ENCODE results near the gene WDR35.

The WDR35 gene

DNA sequence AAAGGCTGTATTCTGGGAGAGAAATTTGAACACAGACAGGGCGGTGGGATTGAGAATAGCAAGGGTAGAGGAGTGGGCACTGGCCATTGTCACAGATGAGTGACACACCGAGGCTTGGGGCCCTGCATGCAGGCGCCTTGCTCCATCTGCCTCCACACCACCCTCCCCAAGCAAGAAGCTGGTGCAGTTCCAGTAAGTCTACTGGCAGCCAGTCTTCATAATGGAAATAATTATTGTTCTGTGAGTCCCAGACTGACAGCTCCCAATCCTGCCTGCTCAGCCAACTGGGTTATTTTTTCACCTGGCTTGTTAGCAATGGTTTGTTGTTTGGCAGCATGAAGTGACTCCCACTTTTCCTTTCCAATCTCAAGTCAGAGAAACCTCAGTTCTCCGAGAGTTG is 101.1 kb downstream of the WDR35 start:
- no peak for TF ChIP-seq ZBTB7A (IDR thresholded peaks at IDR 0.05; ENCODE audit: low read depth)
- no peak for TF ChIP-seq CREB1 (IDR thresholded peaks at IDR 0.05; ENCODE audit: low read depth)
- TF ChIP-seq FOXM1 (IDR thresholded peaks at IDR 0.05; ENCODE audit: borderline replicate concordance, low read depth), result no peak
- TF ChIP-seq TCF12 (IDR thresholded peaks at IDR 0.05; ENCODE audit: low read depth), result no peak
- no peak for TF ChIP-seq TEAD4 (IDR thresholded peaks at IDR 0.05)

DNA sequence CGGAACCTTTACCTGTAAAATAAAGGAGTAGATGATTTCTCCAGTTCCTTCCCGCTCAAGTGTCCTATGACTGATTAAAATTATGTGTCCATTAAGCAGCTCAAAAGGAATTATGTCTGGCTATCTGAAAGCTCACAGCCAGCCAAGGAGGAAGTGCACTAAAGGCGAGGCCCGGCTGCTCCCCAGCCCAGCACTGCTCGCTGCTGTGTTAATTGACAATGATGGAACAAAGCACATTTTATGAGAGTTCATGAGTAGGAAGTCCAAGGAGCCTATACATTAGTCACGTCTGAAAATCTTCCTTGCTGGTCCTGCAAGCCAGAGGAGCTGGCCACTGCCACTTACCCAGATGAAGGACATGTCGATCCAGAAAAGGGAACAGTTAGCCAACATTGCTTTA is 102.4 kb downstream of the WDR35 start:
- TF ChIP-seq CREB1 (IDR thresholded peaks at IDR 0.05; ENCODE audit: low read depth), result no peak
- TF ChIP-seq CEBPB (IDR thresholded peaks at IDR 0.05), result no peak
- TF ChIP-seq ZBTB7A (IDR thresholded peaks at IDR 0.05; ENCODE audit: low read depth), result no peak
- no peak for TF ChIP-seq FOXM1 (IDR thresholded peaks at IDR 0.05; ENCODE audit: borderline replicate concordance, low read depth)
- no peak for TF ChIP-seq RAD21 (IDR thresholded peaks at IDR 0.05; ENCODE audit: low read depth)
- TF ChIP-seq EP300 (IDR thresholded peaks at IDR 0.05; ENCODE audit: borderline replicate concordance), result no peak
- no peak for TF ChIP-seq TEAD4 (IDR thresholded peaks at IDR 0.05)
- TF ChIP-seq, protein P1, sequence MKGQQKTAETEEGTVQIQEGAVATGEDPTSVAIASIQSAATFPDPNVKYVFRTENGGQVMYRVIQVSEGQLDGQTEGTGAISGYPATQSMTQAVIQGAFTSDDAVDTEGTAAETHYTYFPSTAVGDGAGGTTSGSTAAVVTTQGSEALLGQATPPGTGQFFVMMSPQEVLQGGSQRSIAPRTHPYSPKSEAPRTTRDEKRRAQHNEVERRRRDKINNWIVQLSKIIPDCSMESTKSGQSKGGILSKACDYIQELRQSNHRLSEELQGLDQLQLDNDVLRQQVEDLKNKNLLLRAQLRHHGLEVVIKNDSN (IDR thresholded peaks at IDR 0.05), result no peak
- TF ChIP-seq, protein P2, sequence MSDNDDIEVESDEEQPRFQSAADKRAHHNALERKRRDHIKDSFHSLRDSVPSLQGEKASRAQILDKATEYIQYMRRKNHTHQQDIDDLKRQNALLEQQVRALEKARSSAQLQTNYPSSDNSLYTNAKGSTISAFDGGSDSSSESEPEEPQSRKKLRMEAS (IDR thresholded peaks at IDR 0.05), result no peak
- no peak for TF ChIP-seq TAF1 (IDR thresholded peaks at IDR 0.05; ENCODE audit: low read depth)

DNA sequence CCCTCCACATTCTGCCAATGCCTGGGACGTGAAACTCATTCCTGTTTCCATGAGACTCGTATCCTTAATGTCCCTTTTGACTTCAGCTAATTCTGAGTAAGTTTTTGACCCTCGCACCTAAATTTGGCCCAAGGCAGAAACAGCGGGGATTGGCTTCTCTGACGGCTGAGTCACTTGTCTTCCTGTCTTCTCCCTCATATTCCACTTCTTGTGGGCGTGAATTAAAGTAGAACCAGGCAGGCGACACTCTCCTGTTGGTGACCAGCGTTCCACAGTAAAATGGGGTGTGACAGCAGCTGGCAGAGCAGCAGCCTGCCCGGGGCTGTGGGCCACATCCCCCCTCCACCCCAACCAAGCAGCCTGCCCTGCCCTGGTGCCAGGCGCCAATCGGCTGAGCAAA is 103.6 kb downstream of the WDR35 start:
- no peak for TF ChIP-seq EP300 (IDR thresholded peaks at IDR 0.05; ENCODE audit: borderline replicate concordance)
- no peak for TF ChIP-seq RAD21 (IDR thresholded peaks at IDR 0.05; ENCODE audit: low read depth)

DNA sequence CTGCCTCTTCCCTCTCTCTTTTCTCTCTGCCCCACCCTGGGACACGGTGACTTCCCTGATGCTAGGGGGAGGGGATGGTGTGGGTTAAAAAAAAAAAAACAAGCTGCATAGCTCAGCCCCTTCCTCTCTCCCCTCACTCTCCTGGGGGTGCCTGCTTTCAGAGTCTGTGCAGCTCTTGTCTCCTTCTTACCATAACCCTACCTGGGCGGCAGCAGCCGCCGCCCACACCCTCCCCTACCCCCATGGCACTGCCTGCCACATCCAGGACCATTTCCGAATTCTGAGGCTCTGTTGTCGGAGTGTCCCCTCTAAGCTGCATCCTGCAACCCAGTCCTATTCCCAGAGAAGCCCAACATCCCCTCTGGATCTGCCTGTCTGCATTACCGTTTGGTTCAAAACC is 104.1 kb downstream of the WDR35 start:
- TF ChIP-seq, protein P1 (IDR thresholded peaks at IDR 0.05), result no peak
- no peak for TF ChIP-seq CREB1 (IDR thresholded peaks at IDR 0.05; ENCODE audit: low read depth)
- TF ChIP-seq YY1 (IDR thresholded peaks at IDR 0.05; ENCODE audit: low read depth), result no peak

DNA sequence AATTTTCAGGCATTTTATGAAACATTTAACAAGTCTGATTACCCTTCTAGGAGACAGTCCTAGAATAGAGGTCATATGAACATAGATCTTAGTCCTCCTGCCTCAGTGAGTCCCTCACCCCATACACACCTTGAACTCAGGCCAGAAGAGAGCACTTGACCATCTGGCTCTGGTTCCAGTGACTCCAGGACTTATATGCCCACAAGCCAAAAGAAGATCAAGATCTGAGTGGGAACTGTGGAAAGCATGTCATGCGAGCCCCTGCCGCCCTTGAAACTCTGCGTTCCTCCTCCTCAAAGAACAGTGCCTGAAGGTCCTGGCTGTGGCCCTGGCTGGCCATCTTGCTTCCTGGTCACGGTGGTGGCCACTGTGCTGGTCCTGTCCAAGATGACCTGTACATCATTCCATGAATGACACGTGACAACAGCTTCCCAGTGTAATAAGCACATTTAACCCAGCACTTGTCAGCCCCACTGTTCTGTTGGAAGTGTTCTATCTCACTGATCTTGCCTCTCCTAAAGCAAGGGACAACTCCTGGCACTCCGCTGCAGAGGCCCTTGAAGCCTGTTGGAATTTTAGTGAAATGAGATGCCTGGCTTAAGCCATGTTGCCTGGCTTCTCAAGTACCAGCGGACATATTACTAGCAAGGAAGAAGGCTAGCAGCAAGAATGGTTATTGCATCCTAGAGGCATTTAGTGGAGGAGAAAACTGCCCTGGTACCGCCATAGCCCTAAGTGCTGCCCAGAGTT is 105.8 kb downstream of the WDR35 start:
- TF ChIP-seq, protein P2 (IDR thresholded peaks at IDR 0.05), result no peak
- TF ChIP-seq TEAD4 (IDR thresholded peaks at IDR 0.05), result no peak
- TF ChIP-seq CREB1 (IDR thresholded peaks at IDR 0.05; ENCODE audit: low read depth), result no peak
- no peak for TF ChIP-seq RAD21 (IDR thresholded peaks at IDR 0.05; ENCODE audit: low read depth)
- TF ChIP-seq ZBTB7A (IDR thresholded peaks at IDR 0.05; ENCODE audit: low read depth), result no peak
- TF ChIP-seq TCF12 (IDR thresholded peaks at IDR 0.05; ENCODE audit: low read depth), result no peak

DNA sequence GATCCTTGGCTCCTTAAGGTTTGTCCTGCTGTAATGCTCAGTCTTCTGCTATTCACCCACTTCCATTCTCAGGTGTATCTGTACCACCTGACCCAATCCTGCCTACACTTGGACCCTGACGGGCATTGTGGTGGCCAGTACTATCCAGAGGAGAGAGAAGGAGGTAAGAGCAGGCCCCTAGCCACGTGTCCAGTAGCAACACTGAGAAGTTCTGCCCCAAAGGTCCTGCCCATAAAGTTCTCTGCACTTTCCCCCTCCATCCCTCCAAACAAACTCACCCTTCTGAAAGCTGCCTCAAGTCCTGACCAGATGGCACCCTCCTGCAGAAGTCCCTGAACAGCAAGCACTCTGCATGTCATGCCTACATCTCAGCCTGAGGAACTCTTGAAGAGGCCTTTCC is 106.4 kb downstream of the WDR35 start:
- TF ChIP-seq, protein P3, sequence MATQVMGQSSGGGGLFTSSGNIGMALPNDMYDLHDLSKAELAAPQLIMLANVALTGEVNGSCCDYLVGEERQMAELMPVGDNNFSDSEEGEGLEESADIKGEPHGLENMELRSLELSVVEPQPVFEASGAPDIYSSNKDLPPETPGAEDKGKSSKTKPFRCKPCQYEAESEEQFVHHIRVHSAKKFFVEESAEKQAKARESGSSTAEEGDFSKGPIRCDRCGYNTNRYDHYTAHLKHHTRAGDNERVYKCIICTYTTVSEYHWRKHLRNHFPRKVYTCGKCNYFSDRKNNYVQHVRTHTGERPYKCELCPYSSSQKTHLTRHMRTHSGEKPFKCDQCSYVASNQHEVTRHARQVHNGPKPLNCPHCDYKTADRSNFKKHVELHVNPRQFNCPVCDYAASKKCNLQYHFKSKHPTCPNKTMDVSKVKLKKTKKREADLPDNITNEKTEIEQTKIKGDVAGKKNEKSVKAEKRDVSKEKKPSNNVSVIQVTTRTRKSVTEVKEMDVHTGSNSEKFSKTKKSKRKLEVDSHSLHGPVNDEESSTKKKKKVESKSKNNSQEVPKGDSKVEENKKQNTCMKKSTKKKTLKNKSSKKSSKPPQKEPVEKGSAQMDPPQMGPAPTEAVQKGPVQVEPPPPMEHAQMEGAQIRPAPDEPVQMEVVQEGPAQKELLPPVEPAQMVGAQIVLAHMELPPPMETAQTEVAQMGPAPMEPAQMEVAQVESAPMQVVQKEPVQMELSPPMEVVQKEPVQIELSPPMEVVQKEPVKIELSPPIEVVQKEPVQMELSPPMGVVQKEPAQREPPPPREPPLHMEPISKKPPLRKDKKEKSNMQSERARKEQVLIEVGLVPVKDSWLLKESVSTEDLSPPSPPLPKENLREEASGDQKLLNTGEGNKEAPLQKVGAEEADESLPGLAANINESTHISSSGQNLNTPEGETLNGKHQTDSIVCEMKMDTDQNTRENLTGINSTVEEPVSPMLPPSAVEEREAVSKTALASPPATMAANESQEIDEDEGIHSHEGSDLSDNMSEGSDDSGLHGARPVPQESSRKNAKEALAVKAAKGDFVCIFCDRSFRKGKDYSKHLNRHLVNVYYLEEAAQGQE (IDR thresholded peaks at IDR 0.05; ENCODE audit: low read depth), result no peak
- TF ChIP-seq TCF12 (IDR thresholded peaks at IDR 0.05; ENCODE audit: low read depth), result no peak
- TF ChIP-seq NFIC (IDR thresholded peaks at IDR 0.05), result no peak
- TF ChIP-seq TAF1 (IDR thresholded peaks at IDR 0.05; ENCODE audit: low read depth), result no peak
- no peak for TF ChIP-seq YY1 (IDR thresholded peaks at IDR 0.05; ENCODE audit: low read depth)
- TF ChIP-seq CEBPB (IDR thresholded peaks at IDR 0.05), result no peak
- TF ChIP-seq CREB1 (IDR thresholded peaks at IDR 0.05; ENCODE audit: low read depth), result no peak
- TF ChIP-seq, protein P2 (IDR thresholded peaks at IDR 0.05), result no peak
- TF ChIP-seq, protein P1 (IDR thresholded peaks at IDR 0.05), result no peak
- no peak for TF ChIP-seq EGR1 (IDR thresholded peaks at IDR 0.05)
- TF ChIP-seq RAD21 (IDR thresholded peaks at IDR 0.05; ENCODE audit: low read depth), result no peak
- TF ChIP-seq EP300 (IDR thresholded peaks at IDR 0.05; ENCODE audit: borderline replicate concordance), result no peak
- TF ChIP-seq TEAD4 (IDR thresholded peaks at IDR 0.05), result no peak
- TF ChIP-seq FOXM1 (IDR thresholded peaks at IDR 0.05; ENCODE audit: borderline replicate concordance, low read depth), result no peak
- no peak for TF ChIP-seq ZBTB7A (IDR thresholded peaks at IDR 0.05; ENCODE audit: low read depth)

DNA sequence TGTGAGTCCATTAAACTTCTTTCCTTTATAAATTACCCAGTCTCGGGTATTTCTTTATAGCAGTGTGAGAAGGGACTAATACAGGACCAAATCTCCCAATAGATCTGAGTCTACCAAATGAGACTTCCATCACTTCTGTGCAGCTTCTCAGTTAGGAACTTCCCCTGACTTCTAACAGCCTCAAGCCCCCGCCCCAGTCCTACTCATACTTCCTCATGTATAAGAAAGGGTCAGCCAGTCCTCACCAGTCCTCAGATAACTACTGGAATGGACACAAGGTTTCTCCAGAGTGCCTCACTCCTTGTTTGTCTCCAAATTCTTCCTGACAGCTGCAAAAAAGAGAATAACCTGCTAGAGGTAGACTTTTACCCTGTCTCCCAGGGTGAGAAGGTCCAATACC is 107.6 kb downstream of the WDR35 start:
- TF ChIP-seq TCF12 (IDR thresholded peaks at IDR 0.05; ENCODE audit: low read depth), result no peak
- TF ChIP-seq CREB1 (IDR thresholded peaks at IDR 0.05; ENCODE audit: low read depth), result no peak
- no peak for TF ChIP-seq RAD21 (IDR thresholded peaks at IDR 0.05; ENCODE audit: low read depth)
- TF ChIP-seq, protein P1 (IDR thresholded peaks at IDR 0.05), result no peak
- no peak for TF ChIP-seq EGR1 (IDR thresholded peaks at IDR 0.05)
- no peak for TF ChIP-seq FOXM1 (IDR thresholded peaks at IDR 0.05; ENCODE audit: borderline replicate concordance, low read depth)
- no peak for TF ChIP-seq TAF1 (IDR thresholded peaks at IDR 0.05; ENCODE audit: low read depth)
- no peak for TF ChIP-seq ZBTB7A (IDR thresholded peaks at IDR 0.05; ENCODE audit: low read depth)
- no peak for TF ChIP-seq TEAD4 (IDR thresholded peaks at IDR 0.05)
- no peak for TF ChIP-seq NFIC (IDR thresholded peaks at IDR 0.05)
- TF ChIP-seq YY1 (IDR thresholded peaks at IDR 0.05; ENCODE audit: low read depth), result no peak
- no peak for TF ChIP-seq EP300 (IDR thresholded peaks at IDR 0.05; ENCODE audit: borderline replicate concordance)
- TF ChIP-seq, protein P3 (IDR thresholded peaks at IDR 0.05; ENCODE audit: low read depth), result no peak
- TF ChIP-seq, protein P2 (IDR thresholded peaks at IDR 0.05), result no peak
- no peak for TF ChIP-seq CEBPB (IDR thresholded peaks at IDR 0.05)

All from Ishikawa (cell line).